GM06990 (cell line): ENCODE results near the gene YAP1.
A peak's percentile ranks its signal among the peaks of the same experiment; 100 is the strongest.

ENCODE experiments used
- DNase-seq: peaks from one replicate; pipeline ENCODE4 v3.0.0-alpha.2; 2011; ENCODE audit not compliant: insufficient read length; ENCODE audit errors: extremely low read depth
- H3K27me3 ChIP-seq: replicated peaks from 2 replicates; pipeline ENCODE4 v1.6.0; 2011; ENCODE audit warnings: low read length; ENCODE audit not compliant: control insufficient read depth, insufficient read depth
- H3K36me3 ChIP-seq: 2 replicates; pipeline ENCODE4 v1.5.1; 2011; ENCODE audit warnings: low read length; ENCODE audit not compliant: control insufficient read depth, insufficient read depth
- H3K4me3 ChIP-seq: replicated peaks from 2 replicates; pipeline ENCODE4 v1.5.1; 2011; ENCODE audit warnings: low read depth, mild to moderate bottlenecking, control low read depth, low read length
- TF ChIP-seq, protein P1 (sequence below): IDR thresholded peaks from 2 replicates; pipeline ENCODE4 v1.5.1; 2011; ENCODE audit warnings: low read length, control low read depth, mild to moderate bottlenecking, inconsistent platforms; ENCODE audit not compliant: insufficient read depth, poor library complexity, severe bottlenecking

Gene YAP1

DNA sequence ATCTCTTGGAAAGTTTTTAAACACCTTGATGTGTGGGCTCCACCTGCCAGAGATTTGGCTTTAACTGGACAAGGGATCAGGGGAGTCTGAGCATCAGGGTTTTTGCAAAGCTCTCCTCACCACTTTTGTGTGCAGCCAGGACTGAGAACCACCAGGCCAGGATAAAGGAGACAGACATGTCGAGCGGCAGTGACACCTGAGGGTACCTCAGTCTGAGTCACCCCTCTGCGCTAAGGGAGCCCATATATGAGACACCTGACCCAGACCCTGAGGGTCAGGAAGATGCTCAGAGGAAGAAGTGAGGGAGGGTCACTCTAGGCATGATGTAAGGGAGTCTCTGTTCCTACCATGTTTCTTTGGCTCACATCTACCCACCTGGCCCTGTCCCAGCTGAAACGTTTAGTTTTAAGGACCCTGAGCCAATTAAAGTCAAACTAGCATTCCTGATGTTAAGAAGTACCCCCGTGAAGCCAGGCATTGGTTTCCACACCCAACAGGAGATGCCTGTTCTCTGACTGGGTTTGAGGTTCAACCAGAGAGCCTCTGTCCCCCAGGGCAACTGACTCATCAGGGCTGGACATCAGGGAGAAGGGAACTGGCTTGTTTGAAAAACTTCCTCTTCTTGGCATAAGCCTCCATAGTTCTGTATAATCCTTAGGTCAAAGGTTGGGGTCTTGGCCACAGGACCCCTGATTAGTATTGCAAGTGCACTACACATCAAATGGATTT lies 134.6 kb downstream of the YAP1 start:
- no peaks in the 10 kb centered on the region for H3K36me3 ChIP-seq
- no peaks in the 10 kb centered on the region for H3K27me3 ChIP-seq
- TF ChIP-seq, protein P1, sequence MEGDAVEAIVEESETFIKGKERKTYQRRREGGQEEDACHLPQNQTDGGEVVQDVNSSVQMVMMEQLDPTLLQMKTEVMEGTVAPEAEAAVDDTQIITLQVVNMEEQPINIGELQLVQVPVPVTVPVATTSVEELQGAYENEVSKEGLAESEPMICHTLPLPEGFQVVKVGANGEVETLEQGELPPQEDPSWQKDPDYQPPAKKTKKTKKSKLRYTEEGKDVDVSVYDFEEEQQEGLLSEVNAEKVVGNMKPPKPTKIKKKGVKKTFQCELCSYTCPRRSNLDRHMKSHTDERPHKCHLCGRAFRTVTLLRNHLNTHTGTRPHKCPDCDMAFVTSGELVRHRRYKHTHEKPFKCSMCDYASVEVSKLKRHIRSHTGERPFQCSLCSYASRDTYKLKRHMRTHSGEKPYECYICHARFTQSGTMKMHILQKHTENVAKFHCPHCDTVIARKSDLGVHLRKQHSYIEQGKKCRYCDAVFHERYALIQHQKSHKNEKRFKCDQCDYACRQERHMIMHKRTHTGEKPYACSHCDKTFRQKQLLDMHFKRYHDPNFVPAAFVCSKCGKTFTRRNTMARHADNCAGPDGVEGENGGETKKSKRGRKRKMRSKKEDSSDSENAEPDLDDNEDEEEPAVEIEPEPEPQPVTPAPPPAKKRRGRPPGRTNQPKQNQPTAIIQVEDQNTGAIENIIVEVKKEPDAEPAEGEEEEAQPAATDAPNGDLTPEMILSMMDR: no peak
- no peak for DNase-seq
- H3K4me3 ChIP-seq: no peak overlapping the region

GRCh38 chr11:102251423-102251822 lies 141.2 kb downstream of the YAP1 start:
- Histone ChIP-seq H3K27me3 (no peaks in the 10 kb centered on the region), H3K36me3 (no peaks in the 10 kb centered on the region), H3K4me3 (no peak overlapping the region)
- TF ChIP-seq, protein P1: no peak
- DNase-seq: no peak

DNA sequence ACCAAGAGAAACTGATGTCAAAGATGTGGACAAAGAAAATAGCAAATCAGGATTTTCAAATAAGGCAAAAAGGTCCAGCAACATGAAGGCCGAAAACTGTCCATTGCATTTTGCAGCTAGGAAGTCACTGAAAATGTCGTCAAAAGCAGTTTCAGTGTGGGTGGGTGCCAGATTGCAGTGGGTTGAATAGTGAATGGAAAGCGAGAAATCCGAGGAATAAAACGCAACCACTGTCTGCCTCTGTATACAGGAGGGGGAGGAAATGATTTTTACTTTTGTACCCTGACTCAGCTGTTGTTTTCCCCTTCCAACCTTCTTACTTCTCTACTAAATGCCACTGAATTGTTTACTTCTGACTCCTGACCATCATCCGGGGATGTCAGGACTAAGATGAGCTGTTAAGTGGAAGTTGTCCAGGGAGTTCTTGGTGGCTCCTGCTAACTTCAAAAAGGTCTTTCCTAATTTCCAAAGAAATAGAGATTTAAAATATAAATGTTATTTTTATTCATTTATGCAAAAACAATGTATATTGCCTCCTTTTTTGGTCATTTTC lies 142.2 kb downstream of the YAP1 start:
- H3K4me3 ChIP-seq: no peak overlapping the region
- DNase-seq: no peak
- no peaks in the 10 kb centered on the region for H3K27me3 ChIP-seq
- H3K36me3 ChIP-seq: no peaks in the 10 kb centered on the region
- TF ChIP-seq, protein P1: no peak

DNA sequence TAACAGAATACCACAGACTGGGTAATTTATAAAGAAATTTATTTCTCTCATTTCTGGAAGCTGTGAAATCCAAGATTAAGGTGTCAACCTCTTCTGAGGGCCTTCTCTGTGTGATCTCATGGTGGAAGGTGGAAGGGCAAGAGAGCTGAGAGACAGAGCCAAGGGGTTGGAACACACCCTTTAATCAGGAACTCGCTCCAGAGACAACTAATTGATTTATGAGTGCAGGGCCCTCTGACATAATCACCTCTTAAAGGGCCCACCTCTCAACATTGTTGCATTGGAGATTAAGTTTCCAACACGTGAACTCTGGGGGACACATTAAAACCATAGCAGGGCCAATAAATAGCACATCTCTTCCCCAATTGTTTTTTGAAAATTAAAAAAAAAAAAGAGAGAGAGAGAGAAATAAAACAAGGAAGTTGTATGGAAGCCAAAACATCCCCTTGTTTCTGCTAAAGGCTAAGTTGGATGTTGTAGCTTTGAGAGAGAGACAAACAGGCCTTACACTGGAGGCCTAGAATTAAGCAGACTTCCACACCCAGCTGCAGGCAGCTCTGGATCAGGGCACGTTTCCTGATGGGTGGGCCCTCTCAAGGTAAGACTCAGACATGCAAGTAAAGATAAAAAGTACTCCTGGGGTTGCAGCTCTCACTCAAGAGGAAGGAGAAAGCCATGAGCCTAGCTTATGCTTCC lies 142.9 kb downstream of the YAP1 start:
- no peaks in the 10 kb centered on the region for H3K36me3 ChIP-seq
- TF ChIP-seq, protein P1: no peak
- H3K4me3 ChIP-seq: no peak overlapping the region
- H3K27me3 ChIP-seq: no peaks in the 10 kb centered on the region
- DNase-seq: no peak

- DNase-seq: no peak
- no peak overlapping the region for H3K4me3 ChIP-seq
- TF ChIP-seq, protein P1: peak; percentile 42
- H3K36me3 ChIP-seq: no peaks in the 10 kb centered on the region
- H3K27me3 ChIP-seq: no peaks in the 10 kb centered on the region
Measured at GRCh38 chr11:102254047-102254446, 143.8 kb downstream of the YAP1 start.
